Testis (tissue), 2 donors: ENCODE measurements around the gene FIGNL2.

Experiments
- POLR2A ChIP-seq: fragments of 450-650 bp; IDR thresholded peaks from one replicate; pipeline ENCODE4 v1.6.1; 2017; ENCODE audit warnings: antibody characterized with exemption, mild to moderate bottlenecking, moderate library complexity
- TF ChIP-seq, protein P1 (sequence below), 3 experiments: fragments of 450-650 bp in 2 of 3; fragments of 200-600 bp in 1 of 3; sonication (generic) in 1 of 3; IDR thresholded peaks; one replicate each; pipeline ENCODE4 v1.5.1; 2016 to 2019; ENCODE audit warnings: antibody characterized with exemption in 3 of 3, mild to moderate bottlenecking in 2 of 3, moderate library complexity in 1 of 3

DNA sequence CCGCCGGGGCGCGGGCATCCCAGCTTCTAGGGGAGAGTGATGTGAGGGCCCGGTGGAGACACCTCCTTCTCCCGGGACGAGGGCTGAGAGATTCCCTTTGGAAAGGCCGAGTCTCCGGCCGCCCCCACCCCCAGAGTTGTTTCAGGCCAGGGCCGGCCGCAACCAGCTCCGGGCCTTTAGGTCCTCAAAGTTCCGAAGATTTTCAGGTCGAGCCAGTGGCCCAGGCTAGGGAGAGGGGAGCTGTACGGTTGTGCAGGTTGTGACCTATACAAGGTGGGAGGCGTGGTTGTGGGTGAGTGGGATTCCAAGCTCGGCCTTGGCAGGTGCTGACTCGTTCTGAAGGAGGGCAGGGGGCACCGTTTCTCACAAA, 21.0 kb upstream of the FIGNL2 start:
- TF ChIP-seq, protein P1, sequence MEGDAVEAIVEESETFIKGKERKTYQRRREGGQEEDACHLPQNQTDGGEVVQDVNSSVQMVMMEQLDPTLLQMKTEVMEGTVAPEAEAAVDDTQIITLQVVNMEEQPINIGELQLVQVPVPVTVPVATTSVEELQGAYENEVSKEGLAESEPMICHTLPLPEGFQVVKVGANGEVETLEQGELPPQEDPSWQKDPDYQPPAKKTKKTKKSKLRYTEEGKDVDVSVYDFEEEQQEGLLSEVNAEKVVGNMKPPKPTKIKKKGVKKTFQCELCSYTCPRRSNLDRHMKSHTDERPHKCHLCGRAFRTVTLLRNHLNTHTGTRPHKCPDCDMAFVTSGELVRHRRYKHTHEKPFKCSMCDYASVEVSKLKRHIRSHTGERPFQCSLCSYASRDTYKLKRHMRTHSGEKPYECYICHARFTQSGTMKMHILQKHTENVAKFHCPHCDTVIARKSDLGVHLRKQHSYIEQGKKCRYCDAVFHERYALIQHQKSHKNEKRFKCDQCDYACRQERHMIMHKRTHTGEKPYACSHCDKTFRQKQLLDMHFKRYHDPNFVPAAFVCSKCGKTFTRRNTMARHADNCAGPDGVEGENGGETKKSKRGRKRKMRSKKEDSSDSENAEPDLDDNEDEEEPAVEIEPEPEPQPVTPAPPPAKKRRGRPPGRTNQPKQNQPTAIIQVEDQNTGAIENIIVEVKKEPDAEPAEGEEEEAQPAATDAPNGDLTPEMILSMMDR (IDR thresholded peaks at IDR 0.05), result no peak
- no peak for TF ChIP-seq POLR2A
